Measurements from ENCODE around the gene MATCAP1.

The MATCAP1 gene

GRCh38 chr16:67190448-67191399, 7.0 kb upstream of the MATCAP1 start:
- no peak for DNase-seq (ENCODE audit: low spot score)

- no peak for DNase-seq (ENCODE audit: low spot score)
Observed at GRCh38 chr16:67190041-67190440, 6.3 kb upstream of the MATCAP1 start, which contains the start of gene EXOC3L1. EXOC3L1 (minus strand) TSS chr16:67190136; CDS start chr16:67189676, 460 bp downstream.

- DNase-seq (ENCODE audit: low spot score) = no peak
Observed at GRCh38 chr16:67188798-67189197, 5.0 kb upstream of the MATCAP1 start.

DNA sequence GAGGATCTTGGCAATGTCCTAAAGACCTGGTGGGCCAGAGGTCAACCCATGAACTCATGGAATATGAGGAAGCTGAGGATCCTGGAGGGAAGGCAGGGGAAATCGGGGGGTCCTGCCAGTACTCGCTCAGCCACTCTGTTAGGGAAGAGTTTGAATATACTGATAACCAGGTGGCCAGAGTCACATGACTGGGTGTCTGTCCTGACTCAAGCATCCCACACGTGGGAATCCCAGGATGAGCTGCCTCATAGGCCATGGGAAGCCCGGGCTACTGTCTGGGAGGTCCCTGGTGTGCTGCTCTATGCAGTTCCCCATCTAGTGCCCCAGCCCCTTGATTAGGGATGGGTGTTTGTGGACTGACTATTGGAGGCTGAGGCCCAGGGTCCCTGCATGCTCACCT, 4.6 kb upstream of the MATCAP1 start:
- DNase-seq (ENCODE audit: low spot score) = no peak

DNA sequence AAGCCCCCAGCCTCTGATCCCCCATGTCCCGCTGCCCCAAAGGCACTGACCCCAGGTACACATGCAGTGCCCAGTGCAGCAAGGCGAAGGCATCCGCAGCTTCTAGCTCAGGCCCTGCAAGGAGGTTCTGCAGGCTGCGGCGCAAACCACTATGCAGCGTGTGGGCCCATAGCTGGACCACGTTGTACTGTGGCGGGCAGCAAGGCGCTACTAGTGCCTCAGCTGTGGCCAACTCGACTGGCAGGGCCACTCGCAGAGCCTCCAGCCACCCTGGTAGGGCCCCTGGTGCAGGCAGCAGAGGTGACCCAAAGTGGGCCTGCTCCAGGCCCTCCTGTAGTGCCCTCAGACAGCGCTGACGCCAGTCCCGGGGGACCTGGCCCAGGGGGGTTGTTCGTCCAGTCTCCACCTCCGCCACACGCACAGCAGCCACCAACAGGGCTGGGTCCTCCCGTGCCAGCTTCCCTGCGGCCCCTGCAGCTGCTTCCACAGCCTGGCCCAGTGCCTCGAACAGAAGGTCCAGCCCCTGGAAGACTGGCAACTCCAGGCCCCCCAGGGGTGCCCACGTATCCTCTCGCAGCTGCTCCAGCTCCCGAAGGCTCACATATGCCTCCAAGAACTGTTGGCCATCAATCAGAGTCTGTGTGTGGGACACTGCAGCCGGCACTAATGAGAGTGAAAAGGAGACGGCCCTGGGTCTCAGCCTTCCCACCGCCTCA, 3.6 kb upstream of the MATCAP1 start:
- no peak for DNase-seq (ENCODE audit: low spot score)

- no peak for DNase-seq (ENCODE audit: low spot score)
Observed at GRCh38 chr16:67186550-67186950, 2.8 kb upstream of the MATCAP1 start.

GRCh38 chr16:67185651-67186134, 1.9 kb upstream of the MATCAP1 start:
- no peak for DNase-seq (ENCODE audit: low spot score)

DNA sequence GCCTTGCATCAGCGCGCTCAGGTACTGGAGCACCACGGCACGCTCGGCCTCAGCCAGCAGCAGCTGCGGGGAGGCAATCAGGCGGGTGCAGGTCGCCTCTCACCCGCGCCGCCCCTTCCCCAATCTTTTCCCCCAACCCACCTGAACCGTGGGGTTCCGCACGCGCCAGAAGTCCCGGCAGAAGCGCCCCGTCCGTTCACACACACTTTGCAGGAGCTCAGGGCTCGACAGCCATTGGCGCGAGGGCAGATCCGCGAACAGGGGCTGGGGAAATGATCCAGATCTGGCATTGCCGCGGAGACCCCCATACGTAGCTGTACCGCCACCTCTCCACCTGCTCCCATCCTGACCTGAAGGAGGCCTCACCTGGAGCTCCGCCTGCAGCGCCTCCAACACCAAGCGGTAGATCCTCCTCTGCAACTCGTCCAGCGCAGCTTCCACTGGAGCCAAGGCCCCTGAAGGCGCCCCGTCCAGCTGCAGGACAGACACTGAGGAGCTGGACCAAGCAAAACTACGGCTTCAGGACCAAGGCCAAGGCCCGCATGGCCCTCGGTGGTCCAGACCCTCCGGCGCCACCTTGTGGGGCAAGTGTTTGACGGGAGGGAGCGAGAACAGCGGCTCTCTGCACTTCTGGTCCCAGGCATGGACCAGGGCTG, 1.4 kb upstream of the MATCAP1 start:
- DNase-seq (ENCODE audit: low spot score) = peak; percentile 90

GRCh38 chr16:67184453-67184994, 761 bp upstream of the MATCAP1 start:
- DNase-seq (ENCODE audit: low spot score) = no peak

DNA sequence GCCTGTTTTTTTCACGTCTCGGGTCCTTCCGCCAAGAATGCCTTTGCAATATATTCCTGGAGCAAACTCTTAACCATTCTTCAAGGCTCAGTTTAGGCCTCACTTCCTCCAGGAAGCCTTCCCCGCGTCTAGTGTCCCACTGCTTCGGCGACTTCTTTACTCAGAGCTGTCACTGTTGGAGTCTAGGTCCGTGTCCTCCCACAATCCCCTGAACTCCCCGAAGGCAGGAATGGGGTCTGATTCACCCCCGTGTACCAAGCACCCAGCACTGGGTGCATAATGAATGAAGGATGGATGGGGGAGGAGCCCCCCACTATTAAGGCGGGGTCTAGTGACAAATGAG, 508 bp downstream of the MATCAP1 start:
- DNase-seq (ENCODE audit: low spot score) = no peak

- no peak for DNase-seq (ENCODE audit: low spot score)
Observed at GRCh38 chr16:67182288-67182687, 1.5 kb downstream of the MATCAP1 start.

DNA sequence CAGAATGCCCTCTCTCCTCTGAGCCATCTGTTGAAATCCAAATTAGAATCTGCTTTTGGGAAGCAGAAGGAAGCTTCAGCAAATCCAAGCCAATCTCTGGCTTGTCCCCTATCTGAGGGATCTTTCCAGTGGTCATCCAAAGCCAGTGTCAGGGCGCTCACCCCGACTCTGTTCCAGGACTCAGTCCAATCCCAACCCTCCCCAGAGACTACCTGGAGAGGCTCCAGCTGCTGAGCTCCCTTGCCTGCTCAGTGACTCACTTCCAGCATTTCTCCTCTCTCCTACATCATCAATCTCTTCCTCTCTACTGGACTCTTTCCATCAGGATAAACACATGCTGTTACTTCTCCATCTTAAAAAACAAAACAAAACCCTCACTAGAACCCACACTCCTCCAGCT, 2.4 kb downstream of the MATCAP1 start:
- no peak for DNase-seq (ENCODE audit: low spot score)

- no peak for DNase-seq (ENCODE audit: low spot score)
Observed at GRCh38 chr16:67180166-67180565, 3.6 kb downstream of the MATCAP1 start.

- no peak for DNase-seq (ENCODE audit: low spot score)
Observed at GRCh38 chr16:67179421-67180080, 4.2 kb downstream of the MATCAP1 start.

- peak; percentile 79 for DNase-seq (ENCODE audit: low spot score)
Observed at GRCh38 chr16:67177743-67178699, 5.7 kb downstream of the MATCAP1 start.

DNA sequence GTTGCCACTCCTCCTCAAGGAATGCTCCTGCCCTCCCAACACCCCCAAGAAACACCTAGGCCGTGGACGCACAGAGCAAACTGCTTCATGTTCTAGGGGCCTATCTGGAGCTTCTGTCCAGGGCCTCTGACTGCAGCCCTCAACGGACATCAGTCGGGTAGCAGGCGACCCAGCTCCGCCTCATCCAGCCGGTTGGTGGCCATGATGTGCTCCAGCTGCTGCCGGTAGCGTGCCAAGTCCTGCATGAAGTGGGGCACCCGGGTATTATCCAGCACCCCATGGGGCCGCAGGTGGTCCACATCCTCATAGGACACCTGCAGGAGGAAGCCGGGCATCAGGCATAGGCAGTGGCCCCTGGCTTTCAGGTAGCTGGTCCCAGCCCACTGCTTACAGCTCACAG, 7.1 kb downstream of the MATCAP1 start:
- no peak for DNase-seq (ENCODE audit: low spot score)

DNA sequence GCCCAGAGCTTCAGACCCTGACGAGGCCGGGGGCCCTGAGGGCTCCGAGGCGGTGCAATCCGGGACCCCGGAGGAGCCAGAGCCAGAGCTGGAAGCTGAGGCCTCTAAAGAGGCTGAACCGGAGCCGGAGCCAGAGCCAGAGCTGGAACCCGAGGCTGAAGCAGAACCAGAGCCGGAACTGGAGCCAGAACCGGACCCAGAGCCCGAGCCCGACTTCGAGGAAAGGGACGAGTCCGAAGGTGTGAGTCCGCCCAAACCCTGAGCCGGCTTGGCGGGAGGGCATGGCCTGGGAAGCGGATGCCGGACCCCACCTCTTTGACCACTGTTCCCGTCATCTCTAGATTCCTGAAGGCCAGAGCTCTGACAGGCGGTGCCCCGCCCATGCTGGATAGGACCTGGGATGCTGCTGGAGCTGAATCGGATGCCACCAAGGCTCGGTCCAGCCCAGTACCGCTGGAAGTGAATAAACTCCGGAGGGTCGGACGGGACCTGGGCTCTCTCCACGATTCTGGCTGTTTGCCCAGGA, 9.0 kb downstream of the MATCAP1 start:
- DNase-seq (ENCODE audit: low spot score) = no peak

DNA sequence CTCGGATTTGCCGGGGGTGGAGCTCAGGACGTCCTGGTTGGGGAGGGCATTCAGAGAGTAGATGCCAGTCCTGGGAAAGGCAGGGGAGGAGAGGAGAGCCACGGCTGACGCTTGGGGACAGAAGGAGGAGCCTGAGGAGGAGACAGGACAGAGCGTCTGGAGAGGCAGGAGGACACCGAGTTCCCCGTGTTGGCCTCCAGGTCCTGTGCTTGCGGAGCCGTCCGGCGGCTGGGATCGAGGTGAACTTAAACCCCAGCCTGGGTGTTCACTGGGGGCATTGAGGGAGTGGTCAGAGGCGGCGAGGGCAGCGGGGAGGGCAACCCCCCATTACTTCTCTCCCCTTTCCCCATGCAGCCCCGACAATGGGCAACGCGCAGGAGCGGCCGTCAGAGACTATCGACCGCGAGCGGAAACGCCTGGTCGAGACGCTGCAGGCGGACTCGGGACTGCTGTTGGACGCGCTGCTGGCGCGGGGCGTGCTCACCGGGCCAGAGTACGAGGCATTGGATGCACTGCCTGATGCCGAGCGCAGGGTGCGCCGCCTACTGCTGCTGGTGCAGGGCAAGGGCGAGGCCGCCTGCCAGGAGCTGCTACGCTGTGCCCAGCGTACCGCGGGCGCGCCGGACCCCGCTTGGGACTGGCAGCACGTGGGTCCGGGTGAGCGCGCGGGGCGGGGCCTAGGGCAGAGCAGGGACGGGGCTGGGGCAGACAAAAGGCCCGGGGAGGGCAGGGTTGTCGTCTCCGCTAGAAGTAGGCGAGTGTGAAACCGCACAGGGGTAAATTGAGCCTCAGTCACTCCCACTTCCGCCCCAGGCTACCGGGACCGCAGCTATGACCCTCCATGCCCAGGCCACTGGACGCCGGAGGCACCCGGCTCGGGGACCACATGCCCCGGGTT, 9.7 kb downstream of the MATCAP1 start:
- DNase-seq (ENCODE audit: low spot score) = peak; percentile 86

DNA sequence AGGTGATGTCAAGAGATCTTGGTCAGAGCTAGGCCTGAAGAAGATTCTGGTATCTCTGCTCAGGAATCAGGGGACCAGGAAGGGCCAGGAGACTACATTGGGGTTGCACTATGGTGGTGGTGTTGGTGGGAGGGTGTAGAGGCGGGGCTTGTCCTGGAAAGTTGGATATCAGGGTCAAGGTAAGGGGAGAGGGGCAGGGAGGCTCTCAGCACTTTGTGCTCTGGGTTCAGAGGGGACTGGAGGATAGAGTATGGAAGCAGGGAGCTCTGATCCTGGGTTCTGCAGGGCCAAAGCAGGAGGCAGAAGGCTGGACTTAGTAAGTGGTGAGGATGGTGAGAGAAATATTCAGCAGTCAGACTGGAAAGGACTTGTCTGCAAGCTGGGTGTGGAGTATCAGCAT, 10.4 kb downstream of the MATCAP1 start:
- DNase-seq (ENCODE audit: low spot score) = no peak
